Measurements from ENCODE around the gene MAG.

DNA sequence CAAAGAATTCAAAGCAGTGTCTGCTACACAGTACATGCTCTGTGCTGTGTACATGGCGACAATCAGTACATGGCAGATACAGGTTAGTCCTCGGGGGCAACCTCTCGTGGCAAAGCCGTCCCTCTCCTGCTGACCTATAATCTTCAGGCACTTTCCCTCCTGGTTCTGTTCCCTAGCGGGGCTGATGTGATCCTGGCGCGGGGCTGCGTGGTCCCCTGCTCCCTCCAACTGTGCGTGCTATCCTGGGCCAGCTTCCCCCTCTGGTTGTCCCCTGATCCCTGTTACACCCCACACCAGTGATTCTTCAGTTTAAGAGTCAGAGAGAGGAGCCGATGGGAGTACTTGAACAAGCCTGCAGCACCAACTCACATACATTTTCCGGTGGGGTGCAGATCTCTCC, 12.1 kb downstream of the MAG start:
- TF ChIP-seq, protein P1, sequence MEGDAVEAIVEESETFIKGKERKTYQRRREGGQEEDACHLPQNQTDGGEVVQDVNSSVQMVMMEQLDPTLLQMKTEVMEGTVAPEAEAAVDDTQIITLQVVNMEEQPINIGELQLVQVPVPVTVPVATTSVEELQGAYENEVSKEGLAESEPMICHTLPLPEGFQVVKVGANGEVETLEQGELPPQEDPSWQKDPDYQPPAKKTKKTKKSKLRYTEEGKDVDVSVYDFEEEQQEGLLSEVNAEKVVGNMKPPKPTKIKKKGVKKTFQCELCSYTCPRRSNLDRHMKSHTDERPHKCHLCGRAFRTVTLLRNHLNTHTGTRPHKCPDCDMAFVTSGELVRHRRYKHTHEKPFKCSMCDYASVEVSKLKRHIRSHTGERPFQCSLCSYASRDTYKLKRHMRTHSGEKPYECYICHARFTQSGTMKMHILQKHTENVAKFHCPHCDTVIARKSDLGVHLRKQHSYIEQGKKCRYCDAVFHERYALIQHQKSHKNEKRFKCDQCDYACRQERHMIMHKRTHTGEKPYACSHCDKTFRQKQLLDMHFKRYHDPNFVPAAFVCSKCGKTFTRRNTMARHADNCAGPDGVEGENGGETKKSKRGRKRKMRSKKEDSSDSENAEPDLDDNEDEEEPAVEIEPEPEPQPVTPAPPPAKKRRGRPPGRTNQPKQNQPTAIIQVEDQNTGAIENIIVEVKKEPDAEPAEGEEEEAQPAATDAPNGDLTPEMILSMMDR (IDR thresholded peaks at IDR 0.05) = no peak
- no peak for TF ChIP-seq POLR2AphosphoS5 (IDR thresholded peaks at IDR 0.05)

Data from breast epithelium (tissue), 3 donors.